HG03460 (cell line): ENCODE data around the gene UBTD2.
"Not testable (repeated sequence)": the region's sequence is repeated elsewhere in the genome, so short reads cannot be mapped to it uniquely, and the experiment has no call there.

Experiments
- ATAC-seq: cut with Tn5 transposase; IDR thresholded peaks from one replicate; pipeline ENCODE4 v1.9.1; 2021; ENCODE audit not compliant: unreplicated experiment

Gene UBTD2, protein sequence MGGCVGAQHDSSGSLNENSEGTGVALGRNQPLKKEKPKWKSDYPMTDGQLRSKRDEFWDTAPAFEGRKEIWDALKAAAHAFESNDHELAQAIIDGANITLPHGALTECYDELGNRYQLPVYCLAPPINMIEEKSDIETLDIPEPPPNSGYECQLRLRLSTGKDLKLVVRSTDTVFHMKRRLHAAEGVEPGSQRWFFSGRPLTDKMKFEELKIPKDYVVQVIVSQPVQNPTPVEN

DNA sequence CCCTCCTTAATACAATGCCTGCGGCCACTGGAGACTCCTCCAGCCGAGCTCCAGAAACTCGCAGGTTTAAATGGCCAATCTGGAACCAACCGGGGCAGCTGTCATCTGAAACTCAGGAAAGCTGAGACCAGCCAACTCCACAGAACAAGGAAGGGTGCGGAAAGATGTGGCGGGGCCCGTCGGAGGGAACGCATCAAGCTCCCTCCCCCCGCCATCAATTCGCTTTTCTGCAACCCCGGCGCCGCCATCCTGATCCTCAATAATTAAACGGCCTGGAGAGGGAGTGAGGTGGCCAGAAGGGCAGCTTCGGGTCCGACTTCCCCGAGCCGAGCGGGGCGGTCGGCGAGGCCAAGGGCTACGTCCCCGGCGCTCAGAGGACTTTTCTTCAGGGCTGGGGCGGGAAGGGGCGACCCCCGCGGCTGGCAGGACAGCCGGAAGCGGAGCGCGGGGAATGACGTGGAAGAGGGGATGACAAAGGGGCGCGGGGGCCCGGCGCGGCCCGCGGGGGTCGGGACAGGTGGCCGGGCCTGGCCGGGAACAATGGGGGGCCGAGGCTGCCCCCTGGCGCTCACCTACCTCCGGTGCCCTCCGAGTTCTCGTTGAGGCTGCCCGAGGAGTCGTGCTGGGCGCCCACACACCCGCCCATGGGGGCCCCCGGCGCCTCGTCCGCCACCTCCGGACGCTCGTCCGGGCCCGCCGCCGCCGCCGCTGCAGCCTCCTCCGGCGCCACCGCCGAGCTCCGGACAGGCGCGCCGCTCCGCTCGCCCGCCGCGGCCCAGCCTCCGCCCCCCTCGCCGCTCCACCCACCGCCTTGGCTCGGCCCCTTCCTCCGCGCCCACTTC is at the start of gene UBTD2:
Gene UBTD2, minus strand, starts transcription at position 745 of the 842 bp plus-strand sequence. Its CDS starts 99 bp downstream, at position 646.
- ATAC-seq: peak; percentile 82

GRCh38 chr5:172326901-172327300 is 43.3 kb upstream of the UBTD2 start:
- ATAC-seq: not testable (repeated sequence)

DNA sequence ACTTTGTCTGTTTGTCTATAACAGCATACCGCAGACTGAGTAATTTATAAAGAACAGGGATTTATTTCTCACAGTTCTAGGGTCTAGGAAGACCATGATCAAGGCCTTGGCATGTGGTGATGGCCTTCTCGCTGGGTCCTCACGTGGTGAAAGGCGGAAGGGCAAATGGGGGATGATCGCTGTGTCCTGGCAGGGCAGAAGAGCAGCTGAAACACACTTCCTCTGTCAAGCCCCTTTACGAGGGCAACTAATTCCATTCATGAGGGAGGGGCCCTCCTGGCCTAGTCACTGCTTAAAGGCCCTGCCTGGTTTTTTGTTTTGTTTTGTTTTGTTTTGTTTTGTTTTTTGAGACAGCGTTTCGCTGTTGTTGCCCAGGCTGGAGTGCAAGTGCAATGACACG is 41.9 kb upstream of the UBTD2 start:
- ATAC-seq: no peak

DNA sequence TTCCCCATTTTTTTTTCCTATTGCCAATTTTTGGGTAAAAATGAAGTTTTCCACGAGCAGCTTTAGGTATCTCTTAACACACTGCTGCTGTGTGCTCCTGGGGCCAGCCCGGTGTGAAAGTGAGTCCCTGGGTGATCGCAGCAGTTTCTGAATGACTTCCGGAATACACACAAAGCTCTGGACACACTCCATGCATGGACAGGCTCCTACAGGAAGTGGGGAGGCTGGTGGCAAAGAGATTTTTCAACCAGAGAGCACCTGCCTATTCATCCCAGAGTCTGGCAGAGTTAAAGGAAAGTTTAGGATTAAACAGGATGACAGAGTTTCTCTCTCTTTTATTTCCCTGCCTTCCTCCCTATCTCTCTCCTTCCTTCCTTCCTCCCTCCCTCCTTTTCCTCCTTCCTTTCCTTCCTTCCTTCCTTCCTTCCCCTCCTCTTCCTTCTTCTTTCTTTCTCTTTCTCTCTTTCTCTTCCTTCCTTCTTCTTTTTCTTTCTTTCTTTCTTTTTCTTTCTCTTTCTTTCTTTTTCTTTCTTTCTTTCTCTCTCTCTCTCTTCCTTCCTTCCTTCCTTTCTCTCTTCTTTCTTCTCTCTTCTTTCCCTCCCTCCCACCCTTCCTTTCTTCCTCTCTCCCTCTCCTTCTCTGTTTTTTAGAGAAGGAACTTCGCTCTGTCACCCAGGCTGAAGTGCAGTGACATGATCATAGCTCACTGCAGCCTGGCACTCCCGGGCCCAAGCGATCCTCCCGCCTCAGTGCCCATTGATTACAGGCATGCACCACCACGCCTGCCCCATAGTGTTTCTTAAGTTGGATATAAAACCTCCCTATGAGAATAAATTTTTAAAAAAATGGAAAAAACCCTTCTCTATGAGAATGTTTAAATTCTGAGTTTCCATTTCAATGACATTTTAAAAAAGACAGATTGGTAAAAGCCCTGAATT is 38.7 kb upstream of the UBTD2 start:
- peak; percentile 75 for ATAC-seq

DNA sequence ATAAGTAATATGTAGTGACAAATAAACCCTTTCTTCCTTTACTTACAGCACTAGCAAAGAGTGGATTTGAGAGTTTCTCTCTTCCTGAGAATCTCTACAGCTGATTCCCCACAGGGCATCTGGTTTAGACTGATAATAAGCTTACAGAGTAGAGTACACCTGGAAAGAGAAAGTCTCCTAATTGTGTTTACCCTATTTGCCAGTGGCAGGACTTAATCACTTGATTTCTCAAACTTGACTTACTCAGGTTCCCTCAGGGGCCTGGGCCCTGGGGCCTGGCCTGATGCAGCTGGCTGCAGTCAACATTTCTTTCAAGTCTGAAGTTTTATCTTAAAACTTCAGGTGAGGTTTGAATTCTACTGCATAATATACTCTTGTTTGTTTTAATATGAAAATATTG is 38.0 kb upstream of the UBTD2 start:
- no peak for ATAC-seq

- no peak for ATAC-seq
Observed at GRCh38 chr5:172319708-172320441, 36.3 kb upstream of the UBTD2 start.

- no peak for ATAC-seq
Observed at GRCh38 chr5:172315587-172316493, 32.3 kb upstream of the UBTD2 start.

DNA sequence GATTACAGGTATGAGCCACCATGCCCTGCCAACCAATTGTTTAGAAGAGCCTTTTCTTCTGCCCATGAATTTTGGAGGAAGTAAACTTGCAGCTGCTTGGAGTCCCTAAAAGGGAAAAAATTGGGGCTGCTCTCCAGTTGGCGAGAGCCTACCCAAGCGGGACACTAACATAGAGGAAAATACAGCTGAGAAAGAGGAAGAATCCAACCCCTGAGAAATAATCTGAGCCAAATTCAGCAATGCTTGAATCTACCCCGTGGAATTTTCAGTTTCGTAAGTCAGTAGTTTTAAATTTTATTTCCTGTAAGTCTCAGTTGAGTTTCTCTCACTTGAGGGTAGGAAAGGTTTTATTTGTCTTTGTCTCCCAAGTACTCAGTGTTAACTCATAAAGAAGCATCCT is 30.4 kb upstream of the UBTD2 start:
- ATAC-seq: no peak

DNA sequence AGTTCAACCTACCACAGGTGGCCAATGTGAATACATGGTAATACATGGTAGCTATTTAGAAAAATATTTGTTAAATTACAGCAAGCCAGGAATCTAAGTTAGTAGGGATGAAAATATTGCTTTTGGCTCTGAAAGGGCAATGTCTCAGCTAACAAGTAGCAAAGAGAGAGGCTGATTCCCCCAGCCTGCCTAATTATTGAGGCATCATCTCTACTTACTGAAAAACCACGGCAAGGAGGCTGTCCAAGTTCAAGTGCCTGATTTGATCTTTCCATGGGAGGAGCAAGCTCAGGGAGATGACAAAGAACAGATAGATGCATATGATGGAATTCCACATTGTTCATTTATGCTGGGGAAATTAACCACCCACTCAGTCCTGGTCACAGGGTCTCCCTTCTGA is 28.7 kb upstream of the UBTD2 start:
- no peak for ATAC-seq

DNA sequence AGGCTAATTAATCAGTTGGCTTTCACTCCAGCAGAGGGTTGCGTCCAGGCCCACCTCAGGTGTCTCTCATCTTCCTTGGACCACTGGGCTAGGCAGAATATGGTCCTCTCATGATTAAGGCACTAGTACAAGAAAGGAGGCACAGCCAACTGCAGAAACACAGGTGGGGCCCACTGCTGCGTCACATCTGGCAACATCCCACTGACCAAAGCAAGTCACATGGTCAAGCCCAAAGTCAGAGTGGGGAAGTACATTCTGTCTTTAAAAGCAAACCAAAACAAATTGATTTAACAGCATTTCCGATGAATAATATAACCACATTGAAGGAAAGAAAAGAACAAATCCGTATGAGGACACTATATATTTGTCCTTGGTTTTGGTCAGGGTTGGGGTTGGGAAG is 28.0 kb upstream of the UBTD2 start:
- no peak for ATAC-seq

- no peak for ATAC-seq
Observed at GRCh38 chr5:172311026-172311425, 27.5 kb upstream of the UBTD2 start.

- ATAC-seq: no peak
Observed at GRCh38 chr5:172305380-172305779, 21.8 kb upstream of the UBTD2 start.

DNA sequence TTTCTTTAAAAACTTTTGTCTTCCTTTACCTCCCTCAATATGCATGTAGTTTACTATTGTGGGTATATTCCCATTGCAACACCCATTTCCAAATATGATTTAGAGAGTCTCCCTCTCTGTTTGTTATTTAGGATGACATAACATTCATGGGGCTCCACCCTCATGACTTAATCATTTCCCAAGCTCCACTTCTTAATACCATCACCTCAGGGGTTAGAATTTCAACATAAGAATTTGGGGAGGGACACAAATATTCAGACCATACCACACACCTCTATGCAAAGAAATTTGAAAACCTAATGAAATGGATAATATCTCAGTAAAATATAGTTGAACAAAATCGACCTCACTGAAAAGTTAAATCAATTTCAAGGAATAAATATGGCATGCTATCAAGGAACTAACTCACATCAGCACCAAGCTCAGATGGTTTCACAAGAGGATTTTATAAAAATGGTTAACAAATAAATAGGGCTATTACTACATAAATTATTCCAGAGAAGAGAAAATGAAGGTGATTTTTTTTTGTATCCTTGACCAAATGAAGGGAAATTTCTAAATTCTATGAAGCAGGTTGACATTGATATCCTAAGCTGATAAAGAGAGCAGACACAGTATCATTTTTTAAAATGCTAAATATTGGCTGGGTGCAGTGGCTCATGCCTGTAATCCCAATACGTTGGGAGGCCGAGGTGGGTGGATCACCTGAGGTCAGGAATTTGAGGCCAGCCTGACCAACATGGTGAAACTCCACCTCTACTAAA is 20.2 kb upstream of the UBTD2 start:
- no peak for ATAC-seq

DNA sequence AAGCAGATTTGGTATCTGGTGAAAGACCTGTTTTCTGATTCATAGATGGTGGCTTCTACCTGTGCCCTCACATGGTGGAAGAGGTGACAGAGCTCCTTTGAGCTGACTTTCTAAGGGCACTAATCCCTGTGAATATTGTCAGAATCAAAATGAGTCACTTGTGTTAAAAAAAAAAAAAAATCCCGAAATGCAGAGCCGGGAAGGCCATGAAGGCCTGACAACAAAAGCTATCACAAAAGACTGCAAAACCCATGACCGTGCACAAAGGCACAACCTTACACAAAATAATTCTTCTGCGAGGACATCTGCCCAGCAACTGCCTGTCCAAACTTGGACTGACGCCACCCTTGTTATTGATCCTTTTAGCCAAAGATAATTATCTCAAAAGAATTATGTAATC is 19.6 kb upstream of the UBTD2 start:
- no peak for ATAC-seq

DNA sequence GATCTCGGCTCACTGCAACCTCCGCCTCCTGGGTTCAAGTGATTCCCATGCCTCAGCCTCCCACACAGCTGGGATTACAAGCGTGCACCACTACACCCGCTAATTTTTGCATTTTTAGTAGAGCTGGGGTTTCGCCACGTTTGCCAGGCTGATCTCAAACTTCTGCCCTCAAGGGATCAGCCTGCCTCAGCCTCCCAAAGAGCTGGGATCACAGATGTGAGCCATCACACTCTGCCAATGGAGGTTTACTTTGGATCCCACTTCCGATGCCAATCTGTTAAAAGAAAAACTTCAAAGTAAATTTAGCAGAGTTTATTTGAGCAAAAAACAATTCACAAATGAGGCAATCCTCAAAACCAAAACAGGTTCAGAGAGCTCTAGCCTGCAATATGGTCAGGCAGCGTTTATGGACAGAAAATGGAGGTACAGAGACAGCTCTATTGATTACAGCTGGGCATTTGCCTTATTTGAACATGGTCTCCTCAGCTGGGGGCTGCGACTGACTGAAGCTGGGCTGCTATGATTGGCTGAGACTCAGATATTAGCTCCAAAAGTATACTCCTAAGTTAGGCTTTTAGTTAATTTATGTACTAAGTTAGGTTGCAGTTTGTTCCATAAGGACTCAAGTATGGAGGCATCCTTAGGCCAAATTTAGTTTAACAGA is 18.6 kb upstream of the UBTD2 start:
- no peak for ATAC-seq

- ATAC-seq: no peak
Observed at GRCh38 chr5:172299916-172300439, 16.4 kb upstream of the UBTD2 start.

GRCh38 chr5:172294831-172295230 is 11.3 kb upstream of the UBTD2 start:
- ATAC-seq: no peak

DNA sequence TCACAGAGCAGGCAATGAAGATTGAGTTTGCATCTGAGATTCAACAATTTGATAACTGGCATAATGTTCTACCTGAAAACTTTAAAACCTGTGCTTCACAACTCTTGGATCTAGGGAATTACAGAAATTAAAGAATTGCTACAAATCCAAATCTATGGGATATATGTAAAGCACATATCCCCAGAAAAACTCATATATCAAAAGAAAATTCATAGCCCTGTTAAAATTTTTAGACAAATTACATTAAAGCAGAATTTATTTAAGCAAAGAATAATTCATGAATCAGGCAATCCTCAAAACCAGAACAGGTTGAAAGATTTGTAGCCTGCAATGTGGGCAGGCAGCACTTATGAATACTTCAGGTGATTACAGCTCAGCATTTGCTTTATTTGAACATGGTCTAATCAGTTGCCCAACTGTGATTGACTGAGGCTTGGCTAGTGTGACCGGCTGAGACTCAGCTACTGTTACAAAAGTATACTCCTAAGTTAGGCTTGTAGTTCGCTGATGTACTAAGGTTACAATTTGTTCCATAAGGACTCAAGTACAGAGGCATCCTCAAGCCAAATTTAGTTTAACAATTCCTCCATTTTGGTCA is 10.3 kb upstream of the UBTD2 start:
- no peak for ATAC-seq
